Measurements from ENCODE around the gene MBD5.

DNA sequence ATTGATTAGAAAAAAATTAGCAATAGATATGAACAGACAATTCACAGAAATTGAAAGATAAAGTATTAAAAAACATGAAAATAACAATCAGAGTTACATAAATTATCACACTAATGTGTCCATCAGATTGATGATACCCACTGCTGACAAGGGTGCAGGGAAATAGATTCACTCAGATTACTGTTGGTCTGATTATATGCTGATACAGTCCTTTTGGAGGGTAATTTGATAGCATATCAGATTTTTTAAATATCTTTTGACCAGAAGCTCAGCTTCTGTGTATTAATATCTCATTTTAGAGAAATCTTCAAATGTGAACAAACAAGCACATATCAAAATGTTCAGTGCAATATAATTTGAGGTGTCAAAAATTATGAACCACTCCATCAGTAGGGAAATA, 465.8 kb downstream of the MBD5 start:
- TF ChIP-seq, protein P1, sequence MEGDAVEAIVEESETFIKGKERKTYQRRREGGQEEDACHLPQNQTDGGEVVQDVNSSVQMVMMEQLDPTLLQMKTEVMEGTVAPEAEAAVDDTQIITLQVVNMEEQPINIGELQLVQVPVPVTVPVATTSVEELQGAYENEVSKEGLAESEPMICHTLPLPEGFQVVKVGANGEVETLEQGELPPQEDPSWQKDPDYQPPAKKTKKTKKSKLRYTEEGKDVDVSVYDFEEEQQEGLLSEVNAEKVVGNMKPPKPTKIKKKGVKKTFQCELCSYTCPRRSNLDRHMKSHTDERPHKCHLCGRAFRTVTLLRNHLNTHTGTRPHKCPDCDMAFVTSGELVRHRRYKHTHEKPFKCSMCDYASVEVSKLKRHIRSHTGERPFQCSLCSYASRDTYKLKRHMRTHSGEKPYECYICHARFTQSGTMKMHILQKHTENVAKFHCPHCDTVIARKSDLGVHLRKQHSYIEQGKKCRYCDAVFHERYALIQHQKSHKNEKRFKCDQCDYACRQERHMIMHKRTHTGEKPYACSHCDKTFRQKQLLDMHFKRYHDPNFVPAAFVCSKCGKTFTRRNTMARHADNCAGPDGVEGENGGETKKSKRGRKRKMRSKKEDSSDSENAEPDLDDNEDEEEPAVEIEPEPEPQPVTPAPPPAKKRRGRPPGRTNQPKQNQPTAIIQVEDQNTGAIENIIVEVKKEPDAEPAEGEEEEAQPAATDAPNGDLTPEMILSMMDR (IDR thresholded peaks at IDR 0.05), result no peak
- TF ChIP-seq TAF1 (IDR thresholded peaks at IDR 0.05; ENCODE audit: borderline replicate concordance, low read depth, low read length) (no peak), RXRA (IDR thresholded peaks at IDR 0.05; ENCODE audit: borderline replicate concordance, low read depth) (no peak), RCOR1 (IDR thresholded peaks at IDR 0.05; ENCODE audit: low read length) (no peak), TCF12 (IDR thresholded peaks at IDR 0.05) (no peak), EZH2phosphoT487 (IDR thresholded peaks at IDR 0.05; ENCODE audit: borderline replicate concordance, low read depth) (no peak)
- TF ChIP-seq, protein P2, sequence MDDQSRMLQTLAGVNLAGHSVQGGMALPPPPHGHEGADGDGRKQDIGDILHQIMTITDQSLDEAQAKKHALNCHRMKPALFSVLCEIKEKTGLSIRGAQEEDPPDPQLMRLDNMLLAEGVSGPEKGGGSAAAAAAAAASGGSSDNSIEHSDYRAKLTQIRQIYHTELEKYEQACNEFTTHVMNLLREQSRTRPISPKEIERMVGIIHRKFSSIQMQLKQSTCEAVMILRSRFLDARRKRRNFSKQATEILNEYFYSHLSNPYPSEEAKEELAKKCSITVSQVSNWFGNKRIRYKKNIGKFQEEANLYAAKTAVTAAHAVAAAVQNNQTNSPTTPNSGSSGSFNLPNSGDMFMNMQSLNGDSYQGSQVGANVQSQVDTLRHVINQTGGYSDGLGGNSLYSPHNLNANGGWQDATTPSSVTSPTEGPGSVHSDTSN (IDR thresholded peaks at IDR 0.05), result no peak

All from SK-N-SH (cell line).